HCT116 (cell line): ENCODE results near the gene SMIM32. TPM values are rescaled to one million over a fixed set of nuclear protein-coding genes. Genes with fewer than 3 reads are reported as not detected.

ENCODE experiments used
- ATAC-seq: fragments of 200-7000 bp; cut with Tn5 transposase; 2 replicates; pipeline ENCODE4 v1.9.1; 2020; ENCODE audit warnings: mild to moderate bottlenecking, moderate library complexity
- BruUV-seq: library from RNA; stranded (reverse); fragments of 400-500 nt; replicated peaks from 2 replicates; lab custom pipeline; 2021; lab: Mats Ljungman, UMichigan
- CTCF ChIA-PET: fragments of 300-600 bp; sonication (Branson Sonifier 250); formaldehyde crosslinking; loops from one replicate; lab custom pipeline; 2021; ENCODE audit warnings: antibody characterized with exemption; lab: Charles Lee
- POLR2A ChIA-PET: fragments of 300-600, 350-600 bp; sonication (Branson Sonifier 250); formaldehyde crosslinking; loops from one replicate; lab custom pipeline; 2021; ENCODE audit warnings: antibody characterized with exemption; lab: Charles Lee
- RAD21 ChIA-PET, 2 experiments: fragments of 300-600 bp; sonication (Branson Sonifier 250); formaldehyde crosslinking; loops; one replicate each; lab custom pipeline; 2023; ENCODE audit warnings: low total read pairs in 2 of 2; ENCODE audit not compliant: uncharacterized antibody in 2 of 2, unreplicated experiment in 2 of 2, low non-redundant PET in 1 of 2; lab: Charles Lee
- DNase-seq: peaks from one replicate; pipeline ENCODE4 v3.0.0-alpha.2; 2010; ENCODE audit warnings: low read depth, low spot score
- H2AFZ ChIP-seq: fragments of 200-600 bp; shearing (Covaris generic), sonication (generic); 2 replicates; pipeline ENCODE4 v1.6.1; 2017; ENCODE audit warnings: low read depth, mixed run types, mixed read lengths, antibody characterized with exemption, low read length; ENCODE audit not compliant: poor library complexity, severe bottlenecking
- H3K27ac ChIP-seq: 2 replicates; pipeline ENCODE4 v1.5.1; 2012; ENCODE audit warnings: low read depth, low read length
- H3K27me3 ChIP-seq: fragments of 200-600 bp; sonication (generic); 2 replicates; pipeline ENCODE4 v1.6.1; 2016; ENCODE audit warnings: mixed run types, low read length, mixed read lengths; ENCODE audit not compliant: insufficient read depth
- H3K36me3 ChIP-seq, 2 experiments: fragments of 200-500 bp in 1 of 2; fragments of 200-600 bp in 1 of 2; sonication (Bioruptor generic) in 1 of 2; sonication (generic) in 1 of 2; 2 replicates each; pipeline versions ENCODE4 v1.5.1 to v1.6.1; 2014 to 2016; ENCODE audit warnings: low read length in 2 of 2, inconsistent platforms in 1 of 2, mixed read lengths in 1 of 2, mixed run types in 1 of 2; ENCODE audit not compliant: insufficient read depth in 2 of 2, control insufficient read depth in 1 of 2
- H3K4me1 ChIP-seq, 2 experiments: fragments of 200-600 bp in 1 of 2; sonication (generic) in 1 of 2; 2 replicates each; pipeline versions ENCODE4 v1.5.1 to v1.6.1; 2012 to 2017; ENCODE audit warnings: low read length in 2 of 2, inconsistent platforms in 1 of 2, mild to moderate bottlenecking in 1 of 2, mixed read lengths in 1 of 2, mixed run types in 1 of 2, moderate library complexity in 1 of 2; ENCODE audit not compliant: insufficient read depth in 2 of 2, control insufficient read depth in 1 of 2
- H3K4me2 ChIP-seq: fragments of 200-600 bp; sonication (generic); 2 replicates; pipeline ENCODE4 v1.6.1; 2017; ENCODE audit warnings: mixed run types, low read length, mixed read lengths
- H3K4me3 ChIP-seq, 2 experiments: fragments of 200-600 bp in 1 of 2; sonication (generic) in 1 of 2; replicated peaks in 1 of 2; 2 replicates each; pipeline ENCODE4 v1.5.1; 2011 to 2016; ENCODE audit warnings: low read length in 2 of 2, control low read depth in 1 of 2, low read depth in 1 of 2, mild to moderate bottlenecking in 1 of 2, mixed read lengths in 1 of 2, mixed run types in 1 of 2
- H3K79me2 ChIP-seq: fragments of 200-600 bp; sonication (generic); 2 replicates; pipeline ENCODE4 v1.6.1; 2017; ENCODE audit warnings: mild to moderate bottlenecking, mixed run types, low read length, moderate library complexity, mixed read lengths; ENCODE audit not compliant: insufficient read depth
- H3K9ac ChIP-seq: fragments of 200-600 bp; sonication (generic); 2 replicates; pipeline ENCODE4 v1.6.1; 2016; ENCODE audit warnings: low read length, mixed read lengths
- H3K9me2 ChIP-seq: fragments of 200-600 bp; sonication (generic), shearing (Covaris generic); 2 replicates; pipeline ENCODE4 v1.6.1; 2017; ENCODE audit warnings: mixed run types, mild to moderate bottlenecking, moderate library complexity; ENCODE audit not compliant: insufficient read depth
- H3K9me3 ChIP-seq, 2 experiments: fragments of 200-500 bp in 1 of 2; fragments of 200-600 bp in 1 of 2; sonication (Bioruptor generic) in 1 of 2; sonication (generic) in 1 of 2; 2 replicates each; pipeline ENCODE4 v1.6.1; 2014 to 2017; ENCODE audit warnings: low read length in 2 of 2, mixed read lengths in 2 of 2, inconsistent platforms in 1 of 2, low read depth in 1 of 2, mild to moderate bottlenecking in 1 of 2, mixed run types in 1 of 2, moderate library complexity in 1 of 2; ENCODE audit not compliant: control insufficient read depth in 1 of 2, insufficient read depth in 1 of 2
- H4K20me1 ChIP-seq: fragments of 200-600 bp; sonication (generic), shearing (Covaris generic); 2 replicates; pipeline ENCODE4 v1.6.1; 2017; ENCODE audit warnings: mixed run types, mild to moderate bottlenecking, moderate library complexity; ENCODE audit not compliant: insufficient read depth
- CBX3 ChIP-seq: IDR thresholded peaks from 2 replicates; pipeline ENCODE4 v1.6.1; 2012; ENCODE audit warnings: low read depth
- EZH2 ChIP-seq: fragments of 200-600 bp; sonication (generic); IDR thresholded peaks from 2 replicates; pipeline ENCODE4 v1.6.1; 2017; ENCODE audit warnings: antibody characterized with exemption, mixed run types
- EZH2phosphoT487 ChIP-seq: fragments of 200-600 bp; IDR thresholded peaks from 2 replicates; pipeline ENCODE4 v1.6.1; 2018; ENCODE audit warnings: antibody characterized with exemption, borderline replicate concordance
- FOSL1 ChIP-seq: IDR thresholded peaks from 2 replicates; pipeline ENCODE4 v1.6.1; 2012; ENCODE audit warnings: low read depth
- JUND ChIP-seq: IDR thresholded peaks from 2 replicates; pipeline ENCODE4 v1.6.1; 2012
- MAX ChIP-seq: IDR thresholded peaks from 2 replicates; pipeline ENCODE4 v1.6.1; 2012
- POLR2AphosphoS5 ChIP-seq: IDR thresholded peaks from 2 replicates; pipeline ENCODE4 v1.6.1; 2011; ENCODE audit warnings: mild to moderate bottlenecking, low read depth, low read length, moderate library complexity
- SP1 ChIP-seq: IDR thresholded peaks from 2 replicates; pipeline ENCODE4 v1.6.1; 2012; ENCODE audit warnings: low read depth
- ZBTB33 ChIP-seq: IDR thresholded peaks from 2 replicates; pipeline ENCODE4 v1.6.1; 2011; ENCODE audit warnings: mild to moderate bottlenecking, low read length, moderate library complexity; ENCODE audit not compliant: insufficient replicate concordance; ENCODE audit errors: extremely low read depth
- ZFX ChIP-seq: fragments of 450-650 bp; IDR thresholded peaks from 2 replicates; pipeline ENCODE4 v1.6.1; 2017
- ZNF274 ChIP-seq: fragments of 200-500 bp; sonication (Bioruptor generic); IDR thresholded peaks from 2 replicates; pipeline ENCODE4 v1.6.1; 2014; ENCODE audit warnings: mild to moderate bottlenecking, low read depth, low read length, inconsistent platforms
- intact Hi-C: fragments of 100-400 bp; cut with micrococcal nuclease; formaldehyde crosslinking; loops from 2 replicates; pipeline ENCODE4 v1.10.0; 2022
- total RNA-seq: library from RNA; stranded (reverse); gene quantifications from one replicate; pipeline ENCODE4 v1.2.1, GENCODE V29; 2021; ENCODE audit not compliant: unreplicated experiment

Gene SMIM32
- total RNA-seq, 1 experiment from 2014 or later, result not detected

- H4K20me1 ChIP-seq, result no peaks in the 10 kb centered on the region
- H3K27ac ChIP-seq, result no peak overlapping the region
- H3K9me3 ChIP-seq, result no peaks in the 10 kb centered on the region
- no TSS peak for BruUV-seq
- no peak for DNase-seq
- intact Hi-C loops, result no loop called here
- H3K4me1 ChIP-seq, result no peaks in the 10 kb centered on the region
- no peak overlapping the region for H3K4me2 ChIP-seq
- H3K27me3 ChIP-seq, result peaks cover 28% of the 10 kb centered on the region; the same call in 1 of the 2 replicates
- RAD21 ChIA-PET, result no interaction called here
- TF ChIP-seq EZH2phosphoT487 (no peak), FOSL1 (no peak), ZBTB33 (no peak), EZH2 (no peak), ZNF274 (no peak), CBX3 (no peak), JUND (no peak), ZFX (no peak), POLR2AphosphoS5 (no peak), MAX (no peak), SP1 (no peak)
- TF ChIP-seq, all 23 proteins: peak for 0
- H3K9me2 ChIP-seq, result no peaks in the 10 kb centered on the region
- no peak overlapping the region for H3K4me3 ChIP-seq
- CTCF ChIA-PET, result no interaction called here
- no peak overlapping the region for H3K9ac ChIP-seq
- H2AFZ ChIP-seq, result no peak overlapping the region
- ATAC-seq, result no peak
- no peaks in the 10 kb centered on the region for H3K79me2 ChIP-seq
- POLR2A ChIA-PET, result no interaction called here
- H3K36me3 ChIP-seq, result no peaks in the 10 kb centered on the region
Observed at GRCh38 chr5:136230176-136230575, 37.2 kb upstream of the SMIM32 start.
